ENCODE data around the gene VARS2.
A peak's percentile ranks its signal among the peaks of the same experiment; 100 is the strongest.

Gene VARS2

DNA sequence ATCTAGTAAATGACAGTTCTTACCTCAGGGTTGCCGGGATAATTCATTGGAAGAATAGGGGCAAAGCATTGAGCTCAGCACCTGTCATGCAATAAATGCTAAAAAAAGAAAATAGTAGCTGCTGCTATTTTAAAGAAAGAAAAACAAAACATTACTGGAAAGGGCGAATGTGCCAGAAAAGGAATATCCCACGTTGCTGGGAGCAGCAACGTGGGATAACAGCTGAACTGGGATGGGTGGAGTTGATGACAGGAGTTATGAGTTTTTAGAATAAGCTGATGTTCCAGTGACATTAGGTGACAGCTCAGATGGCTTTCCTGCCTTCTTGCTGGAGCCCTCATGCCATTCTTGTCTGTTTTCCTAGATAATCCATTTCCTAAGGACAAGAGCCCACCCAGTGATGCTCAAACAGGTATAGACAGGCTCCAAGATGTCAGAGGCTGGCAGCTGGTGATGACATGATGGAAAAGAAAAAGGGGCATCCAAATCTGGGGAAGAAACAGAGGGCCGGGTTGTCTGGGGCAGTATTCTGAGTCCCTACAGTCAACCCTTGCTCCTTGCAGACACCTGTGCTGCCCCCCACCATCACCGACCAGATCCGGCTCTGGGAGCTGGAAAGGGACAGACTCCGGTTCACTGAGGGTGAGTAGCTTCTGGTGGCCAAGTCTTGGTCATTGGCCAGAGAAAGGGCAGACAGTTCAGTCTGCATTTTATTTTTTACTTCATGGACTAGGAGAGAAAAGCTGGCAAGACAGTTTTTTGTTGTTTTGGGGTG lies 1.1 kb upstream of the VARS2 start (continued):
- TF ChIP-seq, protein P1, sequence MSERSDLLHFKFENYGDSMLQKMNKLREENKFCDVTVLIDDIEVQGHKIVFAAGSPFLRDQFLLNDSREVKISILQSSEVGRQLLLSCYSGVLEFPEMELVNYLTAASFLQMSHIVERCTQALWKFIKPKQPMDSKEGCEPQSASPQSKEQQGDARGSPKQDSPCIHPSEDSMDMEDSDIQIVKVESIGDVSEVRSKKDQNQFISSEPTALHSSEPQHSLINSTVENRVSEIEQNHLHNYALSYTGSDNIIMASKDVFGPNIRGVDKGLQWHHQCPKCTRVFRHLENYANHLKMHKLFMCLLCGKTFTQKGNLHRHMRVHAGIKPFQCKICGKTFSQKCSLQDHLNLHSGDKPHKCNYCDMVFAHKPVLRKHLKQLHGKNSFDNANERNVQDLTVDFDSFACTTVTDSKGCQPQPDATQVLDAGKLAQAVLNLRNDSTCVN (tag by site-specific recombination; optimal IDR thresholded peaks at IDR 0.05): no peak
- TF ChIP-seq ZNF221 (tag by site-specific recombination; IDR thresholded peaks at IDR 0.05; ENCODE audit: borderline replicate concordance) (no peak), CTCF (tag by site-specific recombination; IDR thresholded peaks at IDR 0.05) (no peak), ZIC2 (tag by site-specific recombination; IDR thresholded peaks at IDR 0.05) (no peak), SALL2 (tag by site-specific recombination; IDR thresholded peaks at IDR 0.05; ENCODE audit: borderline replicate concordance) (no peak), GLIS2 (tag by site-specific recombination; IDR thresholded peaks at IDR 0.05) (no peak)

GRCh38 chr6:30913721-30914075 lies 340 bp upstream of the VARS2 start:
- CTCF ChIA-PET: interaction anchor here (0.6 to 9.9 kb wide), 22 partner anchors 11 to 316 kb away, joined by 3 to 206 read pairs (median 5); no protein-coding TSS in a partner anchor
- Histone ChIP-seq H3K4me3 (ENCODE audit: low read depth, low read length) (no peak overlapping the region), H3K27ac (ENCODE audit: extremely low read depth, low read depth, low read length) (no peak overlapping the region; the same call in 1 of the 2 replicates), H3K36me3 (ENCODE audit: control insufficient read depth in 2 of 2, insufficient read depth in 1 of 2, low read length in 2 of 2) (peaks cover 24 to 79% of the 10 kb centered on the region in 2 experiments), H3K4me1 (ENCODE audit: control insufficient read depth, insufficient read depth, low read length) (peaks cover 6% of the 10 kb centered on the region), H3K9me3 (ENCODE audit: control insufficient read depth, insufficient read depth, low read depth, low read length) (no peaks in the 10 kb centered on the region)
- POLR2A ChIA-PET: interaction anchor here (0.7 to 2.9 kb wide), 17 partner anchors 9 to 342 kb away, joined by 3 to 24 read pairs (median 3); partner anchors contain the start of genes ABCF1, DDR1, FLOT1 and IER3
- no peak for TF ChIP-seq KLF8 (tag by site-specific recombination; IDR thresholded peaks at IDR 0.05)

DNA sequence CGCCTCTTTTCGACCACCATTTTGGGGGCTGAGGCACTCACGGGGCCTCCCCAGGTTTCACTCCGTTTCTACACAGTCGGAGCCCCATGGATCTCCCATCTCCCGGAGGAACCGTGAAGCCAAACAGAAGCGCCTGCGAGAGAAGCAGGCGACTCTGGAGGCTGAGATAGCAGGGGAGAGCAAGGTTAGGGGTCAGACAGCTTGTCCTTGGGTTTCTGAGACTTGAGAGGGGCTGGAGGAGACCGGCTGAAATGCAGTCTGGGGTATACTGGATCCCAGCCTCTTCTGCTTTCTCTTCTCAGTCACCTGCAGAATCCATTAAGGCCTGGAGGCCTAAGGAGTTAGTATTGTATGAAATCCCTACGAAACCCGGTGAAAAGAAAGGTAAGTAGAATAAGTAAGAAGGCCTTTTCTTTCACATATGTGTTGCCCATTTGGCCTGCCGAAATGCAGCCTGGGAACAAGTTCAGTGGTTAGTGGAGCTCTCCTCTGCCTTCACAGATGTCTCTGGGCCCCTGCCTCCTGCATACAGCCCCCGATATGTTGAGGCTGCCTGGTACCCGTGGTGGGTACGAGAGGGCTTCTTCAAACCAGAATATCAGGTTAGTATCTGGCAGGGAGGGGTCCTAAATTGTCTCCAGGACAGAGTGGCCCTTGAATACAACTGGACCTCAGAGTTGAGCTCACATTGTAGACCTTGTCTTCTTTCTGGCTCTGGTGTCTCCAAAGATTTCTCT lies 984 bp downstream of the VARS2 start:
- no peaks in the 10 kb centered on the region for H3K9me3 ChIP-seq (ENCODE audit: control insufficient read depth, insufficient read depth, low read depth, low read length)
- ChIA-PET POLR2A (interaction anchor here (0.8 to 2.9 kb wide), 10 partner anchors 11 to 194 kb away, joined by 3 to 24 read pairs (median 4); partner anchors contain the start of genes DDR1 and IER3), CTCF (interaction anchor here (0.5 to 9.9 kb wide), 37 partner anchors 9 to 452 kb away, joined by 3 to 206 read pairs (median 5); partner anchors contain the start of gene MUCL3)
- TF ChIP-seq PBX3 (CRISPR knock-in tag; IDR thresholded peaks at IDR 0.05) (0 out of 2 replicates have a peak, but pooled peaks have one; percentile 26), ZNF18 (tag by site-specific recombination; IDR thresholded peaks at IDR 0.05) (no peak)
- peak overlapping the region; percentile 45 for H3K4me3 ChIP-seq (ENCODE audit: low read depth, low read length)
- peaks cover 36 to 82% of the 10 kb centered on the region in 2 experiments for H3K36me3 ChIP-seq (ENCODE audit: control insufficient read depth in 2 of 2, insufficient read depth in 1 of 2, low read length in 2 of 2)
- H3K27ac ChIP-seq (ENCODE audit: extremely low read depth, low read depth, low read length): peak overlapping the region; percentile 85
- peaks cover 6% of the 10 kb centered on the region for H3K4me1 ChIP-seq (ENCODE audit: control insufficient read depth, insufficient read depth, low read length)

DNA sequence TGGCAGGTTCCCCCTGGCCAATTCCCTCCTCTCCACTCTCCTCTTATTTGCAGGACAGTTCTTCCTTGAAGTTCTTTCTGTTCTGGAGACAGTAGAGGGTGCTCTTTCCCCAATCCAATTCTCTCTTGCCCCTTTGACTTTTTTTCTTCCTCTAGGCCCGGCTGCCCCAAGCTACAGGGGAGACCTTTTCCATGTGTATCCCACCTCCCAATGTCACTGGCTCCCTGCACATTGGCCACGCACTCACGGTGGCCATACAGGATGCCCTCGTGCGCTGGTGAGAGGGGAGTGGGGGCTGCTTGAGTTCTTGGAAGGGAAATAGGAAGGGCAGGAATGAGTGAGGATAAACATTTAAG lies 1.5 kb downstream of the VARS2 start:
- Histone ChIP-seq H3K9me3 (ENCODE audit: control insufficient read depth, insufficient read depth, low read depth, low read length) (no peaks in the 10 kb centered on the region), H3K27ac (ENCODE audit: extremely low read depth, low read depth, low read length) (no peak overlapping the region; the same call in 1 of the 2 replicates), H3K36me3 (ENCODE audit: control insufficient read depth in 2 of 2, insufficient read depth in 1 of 2, low read length in 2 of 2) (peaks cover 35 to 82% of the 10 kb centered on the region in 2 experiments), H3K4me1 (ENCODE audit: control insufficient read depth, insufficient read depth, low read length) (peaks cover 6% of the 10 kb centered on the region), H3K4me3 (ENCODE audit: low read depth, low read length) (no peak overlapping the region)
- CTCF ChIA-PET: interaction anchor here (0.5 to 9.9 kb wide), 45 partner anchors 10 to 424 kb away, joined by 3 to 206 read pairs (median 5); partner anchors contain the start of genes MUCL3 and TCF19
- POLR2A ChIA-PET: interaction anchor here (0.6 to 2.9 kb wide), 9 partner anchors 11 to 193 kb away, joined by 3 to 24 read pairs (median 4); partner anchors contain the start of genes DDR1 and IER3
- TF ChIP-seq CTCF (tag by site-specific recombination; IDR thresholded peaks at IDR 0.05) (peak; percentile 72), ZNF654 (tag by site-specific recombination; IDR thresholded peaks at IDR 0.05; ENCODE audit: low read depth) (peak; percentile 94), ZNF362 (tag by site-specific recombination; IDR thresholded peaks at IDR 0.05) (peak; percentile 69)
- TF ChIP-seq, protein P2, sequence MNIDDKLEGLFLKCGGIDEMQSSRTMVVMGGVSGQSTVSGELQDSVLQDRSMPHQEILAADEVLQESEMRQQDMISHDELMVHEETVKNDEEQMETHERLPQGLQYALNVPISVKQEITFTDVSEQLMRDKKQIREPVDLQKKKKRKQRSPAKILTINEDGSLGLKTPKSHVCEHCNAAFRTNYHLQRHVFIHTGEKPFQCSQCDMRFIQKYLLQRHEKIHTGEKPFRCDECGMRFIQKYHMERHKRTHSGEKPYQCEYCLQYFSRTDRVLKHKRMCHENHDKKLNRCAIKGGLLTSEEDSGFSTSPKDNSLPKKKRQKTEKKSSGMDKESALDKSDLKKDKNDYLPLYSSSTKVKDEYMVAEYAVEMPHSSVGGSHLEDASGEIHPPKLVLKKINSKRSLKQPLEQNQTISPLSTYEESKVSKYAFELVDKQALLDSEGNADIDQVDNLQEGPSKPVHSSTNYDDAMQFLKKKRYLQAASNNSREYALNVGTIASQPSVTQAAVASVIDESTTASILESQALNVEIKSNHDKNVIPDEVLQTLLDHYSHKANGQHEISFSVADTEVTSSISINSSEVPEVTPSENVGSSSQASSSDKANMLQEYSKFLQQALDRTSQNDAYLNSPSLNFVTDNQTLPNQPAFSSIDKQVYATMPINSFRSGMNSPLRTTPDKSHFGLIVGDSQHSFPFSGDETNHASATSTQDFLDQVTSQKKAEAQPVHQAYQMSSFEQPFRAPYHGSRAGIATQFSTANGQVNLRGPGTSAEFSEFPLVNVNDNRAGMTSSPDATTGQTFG (tag by site-specific recombination; IDR thresholded peaks at IDR 0.05; ENCODE audit: borderline replicate concordance): no peak
